ENCODE measurements around the gene MTMR10.

GRCh38 chr15:30933293-30933692 is 58.1 kb downstream of the MTMR10 start:
- TF ChIP-seq POLR2A (IDR thresholded peaks at IDR 0.05) (no peak), POLR2AphosphoS5 (IDR thresholded peaks at IDR 0.05; ENCODE audit: insufficient read depth in 1 of 2, low read depth in 1 of 2) (no peak)
- TF ChIP-seq, protein P1, sequence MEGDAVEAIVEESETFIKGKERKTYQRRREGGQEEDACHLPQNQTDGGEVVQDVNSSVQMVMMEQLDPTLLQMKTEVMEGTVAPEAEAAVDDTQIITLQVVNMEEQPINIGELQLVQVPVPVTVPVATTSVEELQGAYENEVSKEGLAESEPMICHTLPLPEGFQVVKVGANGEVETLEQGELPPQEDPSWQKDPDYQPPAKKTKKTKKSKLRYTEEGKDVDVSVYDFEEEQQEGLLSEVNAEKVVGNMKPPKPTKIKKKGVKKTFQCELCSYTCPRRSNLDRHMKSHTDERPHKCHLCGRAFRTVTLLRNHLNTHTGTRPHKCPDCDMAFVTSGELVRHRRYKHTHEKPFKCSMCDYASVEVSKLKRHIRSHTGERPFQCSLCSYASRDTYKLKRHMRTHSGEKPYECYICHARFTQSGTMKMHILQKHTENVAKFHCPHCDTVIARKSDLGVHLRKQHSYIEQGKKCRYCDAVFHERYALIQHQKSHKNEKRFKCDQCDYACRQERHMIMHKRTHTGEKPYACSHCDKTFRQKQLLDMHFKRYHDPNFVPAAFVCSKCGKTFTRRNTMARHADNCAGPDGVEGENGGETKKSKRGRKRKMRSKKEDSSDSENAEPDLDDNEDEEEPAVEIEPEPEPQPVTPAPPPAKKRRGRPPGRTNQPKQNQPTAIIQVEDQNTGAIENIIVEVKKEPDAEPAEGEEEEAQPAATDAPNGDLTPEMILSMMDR (IDR thresholded peaks at IDR 0.05) = no peak

Measured in vagina (tissue), 2 donors.